Measurements from ENCODE around the gene TOMT. TPM values are rescaled to one million over a fixed set of nuclear protein-coding genes. Genes with fewer than 3 reads are reported as not detected.
A peak's percentile ranks its signal among the peaks of the same experiment; 100 is the strongest.

TOMT gene, protein sequence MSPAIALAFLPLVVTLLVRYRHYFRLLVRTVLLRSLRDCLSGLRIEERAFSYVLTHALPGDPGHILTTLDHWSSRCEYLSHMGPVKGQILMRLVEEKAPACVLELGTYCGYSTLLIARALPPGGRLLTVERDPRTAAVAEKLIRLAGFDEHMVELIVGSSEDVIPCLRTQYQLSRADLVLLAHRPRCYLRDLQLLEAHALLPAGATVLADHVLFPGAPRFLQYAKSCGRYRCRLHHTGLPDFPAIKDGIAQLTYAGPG
- not detected for polyA plus RNA-seq (2013, experiment 1 of 2)
- polyA plus RNA-seq (2013, experiment 2 of 2), result not detected

DNA sequence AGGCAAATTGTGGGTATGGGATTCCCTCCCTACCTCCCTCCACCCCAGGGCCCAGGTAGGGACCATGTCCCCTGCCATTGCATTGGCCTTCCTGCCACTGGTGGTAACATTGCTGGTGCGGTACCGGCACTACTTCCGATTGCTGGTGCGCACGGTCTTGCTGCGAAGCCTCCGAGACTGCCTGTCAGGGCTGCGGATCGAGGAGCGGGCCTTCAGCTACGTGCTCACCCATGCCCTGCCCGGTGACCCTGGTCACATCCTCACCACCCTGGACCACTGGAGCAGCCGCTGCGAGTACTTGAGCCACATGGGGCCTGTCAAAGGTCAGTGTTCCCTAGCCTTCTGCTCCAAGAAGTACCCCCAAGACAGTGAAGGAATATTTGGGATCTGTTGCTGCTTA is at the start of gene TOMT:
Gene TOMT (plus strand): TSS at position 37 of the 400 bp plus-strand sequence. CDS start 28 bp downstream, at position 65.
- Histone ChIP-seq H3K9ac (ENCODE audit: low read depth, low read length) (no peak within 1 kb of the TSS; the same call in 1 of the 2 replicates), H3K27ac (ENCODE audit: low read depth, low read length) (no peak within 1 kb of the TSS)
- 93% methylated on average over 14 of the region's 14 CpGs for WGBS

GRCh38 chr11:72058416-72059034 is 47.2 kb upstream of the TOMT start:
- no peak overlapping the region for H3K27ac ChIP-seq (ENCODE audit: low read depth, low read length)
- H3K9ac ChIP-seq (ENCODE audit: low read depth, low read length), result no peak overlapping the region

More for the DNA sequence above, at the start of gene TOMT:
- Histone ChIP-seq H3K9me3 (ENCODE audit: insufficient read depth, low read depth, low read length) (no peaks in the 10 kb centered on the region), H3K27me3 (ENCODE audit: insufficient read depth, low read length) (no peaks in the 10 kb centered on the region), H3K4me3 (ENCODE audit: low read length) (no peak within 1 kb of the TSS), H3K36me3 (ENCODE audit: insufficient read depth, low read length) (peaks cover 15% of the 10 kb centered on the region), H3K4me1 (ENCODE audit: insufficient read depth, low read length) (peaks cover 6% of the 10 kb centered on the region; the same call in 1 of the 2 replicates)

GRCh38 chr11:72061739-72062396 is 43.9 kb upstream of the TOMT start:
- no peak overlapping the region for H3K27ac ChIP-seq (ENCODE audit: low read depth, low read length)
- H3K9me3 ChIP-seq (ENCODE audit: insufficient read depth, low read depth, low read length), result no peaks in the 10 kb centered on the region
- no peak overlapping the region for H3K4me3 ChIP-seq (ENCODE audit: low read length)
- peaks cover 31% of the 10 kb centered on the region for H3K36me3 ChIP-seq (ENCODE audit: insufficient read depth, low read length)
- peaks cover under 1% of the 10 kb centered on the region; the same call in 1 of the 2 replicates for H3K4me1 ChIP-seq (ENCODE audit: insufficient read depth, low read length)
- no peak overlapping the region for H3K9ac ChIP-seq (ENCODE audit: low read depth, low read length)
- WGBS, result 91% methylated on average over 4 of the region's 5 CpGs
- no peaks in the 10 kb centered on the region for H3K27me3 ChIP-seq (ENCODE audit: insufficient read depth, low read length)

More at GRCh38 chr11:72058416-72059034, 47.2 kb upstream of the TOMT start:
- Histone ChIP-seq H3K4me1 (ENCODE audit: insufficient read depth, low read length) (no peaks in the 10 kb centered on the region; the same call in 1 of the 2 replicates), H3K4me3 (ENCODE audit: low read length) (no peak overlapping the region), H3K27me3 (ENCODE audit: insufficient read depth, low read length) (no peaks in the 10 kb centered on the region), H3K9me3 (ENCODE audit: insufficient read depth, low read depth, low read length) (no peaks in the 10 kb centered on the region), H3K36me3 (ENCODE audit: insufficient read depth, low read length) (peaks cover 16% of the 10 kb centered on the region)
- WGBS, result 100% methylated on average over 2 of the region's 3 CpGs

DNA sequence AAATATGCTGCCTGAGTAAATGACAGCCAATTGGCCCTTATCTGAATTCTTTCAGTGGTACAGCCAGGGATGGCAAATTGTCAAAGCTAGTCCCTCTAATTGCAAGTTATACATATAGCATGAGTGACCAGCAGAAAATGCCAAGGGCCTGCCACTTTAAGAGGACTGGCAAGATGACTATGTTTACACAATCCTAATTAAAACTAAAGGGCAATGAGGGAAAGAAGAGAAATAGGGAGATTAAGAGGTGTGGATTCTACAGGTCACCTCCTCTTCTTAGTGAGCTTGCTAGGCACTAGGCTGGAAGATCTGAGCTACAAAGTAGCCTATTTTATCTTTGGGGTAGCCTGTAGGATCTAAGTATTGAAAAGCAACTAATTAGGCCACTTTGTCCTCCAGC is 38.9 kb upstream of the TOMT start:
- H3K4me1 ChIP-seq (ENCODE audit: insufficient read depth, low read length), result peaks cover 33% of the 10 kb centered on the region
- H3K9ac ChIP-seq (ENCODE audit: low read depth, low read length), result no peak overlapping the region
- H3K4me3 ChIP-seq (ENCODE audit: low read length), result no peak overlapping the region
- no peaks in the 10 kb centered on the region for H3K9me3 ChIP-seq (ENCODE audit: insufficient read depth, low read depth, low read length)
- no peaks in the 10 kb centered on the region for H3K27me3 ChIP-seq (ENCODE audit: insufficient read depth, low read length)
- peaks cover 31% of the 10 kb centered on the region for H3K36me3 ChIP-seq (ENCODE audit: insufficient read depth, low read length)
- H3K27ac ChIP-seq (ENCODE audit: low read depth, low read length), result no peak overlapping the region; the same call in 1 of the 2 replicates

- H3K4me1 ChIP-seq (ENCODE audit: insufficient read depth, low read length), result peaks cover 37% of the 10 kb centered on the region
- H3K4me3 ChIP-seq (ENCODE audit: low read length), result no peak overlapping the region
- no peaks in the 10 kb centered on the region for H3K27me3 ChIP-seq (ENCODE audit: insufficient read depth, low read length)
- no peak overlapping the region for H3K27ac ChIP-seq (ENCODE audit: low read depth, low read length)
- H3K36me3 ChIP-seq (ENCODE audit: insufficient read depth, low read length), result peaks cover 31% of the 10 kb centered on the region
- no peak overlapping the region for H3K9ac ChIP-seq (ENCODE audit: low read depth, low read length)
- no peaks in the 10 kb centered on the region for H3K9me3 ChIP-seq (ENCODE audit: insufficient read depth, low read depth, low read length)
Measured at GRCh38 chr11:72067266-72067665, 38.5 kb upstream of the TOMT start.

DNA sequence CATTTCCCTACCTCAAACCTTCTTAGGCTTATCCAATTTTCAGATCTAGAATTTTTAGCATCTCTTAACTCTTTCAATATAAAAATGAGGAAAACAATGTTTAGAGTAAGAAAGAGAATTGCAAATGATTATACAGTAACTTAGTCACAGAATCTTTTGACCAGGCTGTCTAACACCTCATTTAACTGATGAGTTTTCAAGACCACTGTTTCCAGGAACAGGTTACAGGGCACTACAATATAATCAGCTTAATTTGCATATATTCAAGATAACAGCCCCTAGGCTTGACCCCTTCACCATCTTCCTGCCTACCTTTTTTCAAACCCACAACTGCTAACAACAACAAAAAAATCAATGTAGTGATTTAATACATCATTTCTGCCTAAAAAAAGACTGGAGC is 38.0 kb upstream of the TOMT start:
- no peaks in the 10 kb centered on the region for H3K27me3 ChIP-seq (ENCODE audit: insufficient read depth, low read length)
- peaks cover 38% of the 10 kb centered on the region for H3K4me1 ChIP-seq (ENCODE audit: insufficient read depth, low read length)
- no peak overlapping the region for H3K27ac ChIP-seq (ENCODE audit: low read depth, low read length)
- no peaks in the 10 kb centered on the region for H3K9me3 ChIP-seq (ENCODE audit: insufficient read depth, low read depth, low read length)
- peaks cover 31% of the 10 kb centered on the region for H3K36me3 ChIP-seq (ENCODE audit: insufficient read depth, low read length)
- no peak overlapping the region for H3K4me3 ChIP-seq (ENCODE audit: low read length)
- no peak overlapping the region for H3K9ac ChIP-seq (ENCODE audit: low read depth, low read length)

DNA sequence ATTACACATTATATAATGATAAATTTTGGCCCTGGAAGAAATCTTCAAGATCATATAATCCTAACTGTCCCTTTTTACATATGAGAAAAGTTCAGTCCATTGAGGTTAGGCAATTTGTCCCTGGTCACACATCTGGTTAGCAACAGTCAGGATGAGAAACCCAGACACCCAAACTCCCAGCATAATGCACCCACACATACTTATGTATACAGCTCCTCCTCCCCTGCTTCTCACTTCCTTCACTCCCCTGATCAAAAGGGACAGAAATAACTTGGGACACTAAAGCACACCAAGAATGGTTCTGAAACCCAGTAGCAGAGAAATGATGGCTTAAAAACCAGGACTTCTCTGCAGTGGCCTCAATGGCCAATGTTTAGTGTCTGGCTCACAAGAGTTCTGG is 36.5 kb upstream of the TOMT start:
- Histone ChIP-seq H3K36me3 (ENCODE audit: insufficient read depth, low read length) (peaks cover 26% of the 10 kb centered on the region), H3K4me1 (ENCODE audit: insufficient read depth, low read length) (peaks cover 38% of the 10 kb centered on the region), H3K27ac (ENCODE audit: low read depth, low read length) (no peak overlapping the region; the same call in 1 of the 2 replicates)

GRCh38 chr11:72069787-72070251 is 35.9 kb upstream of the TOMT start:
- Histone ChIP-seq H3K27me3 (ENCODE audit: insufficient read depth, low read length) (no peaks in the 10 kb centered on the region), H3K36me3 (ENCODE audit: insufficient read depth, low read length) (peaks cover 25% of the 10 kb centered on the region), H3K9ac (ENCODE audit: low read depth, low read length) (no peak overlapping the region), H3K27ac (ENCODE audit: low read depth, low read length) (peak overlapping the region; percentile 4; the same call in 1 of the 2 replicates), H3K4me3 (ENCODE audit: low read length) (no peak overlapping the region), H3K9me3 (ENCODE audit: insufficient read depth, low read depth, low read length) (no peaks in the 10 kb centered on the region), H3K4me1 (ENCODE audit: insufficient read depth, low read length) (peaks cover 38% of the 10 kb centered on the region)
- 48% methylated on average over 2 of the region's 2 CpGs for WGBS

More for the DNA sequence above, 36.5 kb upstream of the TOMT start:
- H3K9ac ChIP-seq (ENCODE audit: low read depth, low read length), result no peak overlapping the region
- H3K27me3 ChIP-seq (ENCODE audit: insufficient read depth, low read length), result no peaks in the 10 kb centered on the region
- no peaks in the 10 kb centered on the region for H3K9me3 ChIP-seq (ENCODE audit: insufficient read depth, low read depth, low read length)
- H3K4me3 ChIP-seq (ENCODE audit: low read length), result no peak overlapping the region

DNA sequence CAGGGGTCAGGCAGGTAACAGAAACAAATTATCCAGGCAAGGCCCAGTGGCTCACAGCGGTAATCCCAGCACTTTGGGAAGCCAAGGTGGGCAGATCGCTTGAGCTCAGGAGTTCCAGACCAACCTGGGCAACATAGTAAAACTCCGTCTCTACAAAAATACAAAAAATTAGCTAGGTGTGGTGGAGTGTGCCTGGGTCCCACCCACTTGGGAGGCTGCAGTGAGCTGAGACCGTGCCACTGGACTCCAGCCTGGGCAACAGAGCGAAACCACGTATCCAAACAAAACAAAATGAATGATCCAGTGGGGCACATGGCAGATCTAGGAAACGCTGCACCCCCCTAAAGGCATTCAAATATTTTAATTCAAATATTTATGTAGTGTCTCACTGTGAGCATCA is 35.2 kb upstream of the TOMT start:
- Histone ChIP-seq H3K4me1 (ENCODE audit: insufficient read depth, low read length) (peaks cover 41% of the 10 kb centered on the region), H3K9ac (ENCODE audit: low read depth, low read length) (peak overlapping the region; percentile 17; the same call in 1 of the 2 replicates), H3K9me3 (ENCODE audit: insufficient read depth, low read depth, low read length) (no peaks in the 10 kb centered on the region), H3K36me3 (ENCODE audit: insufficient read depth, low read length) (peaks cover 22% of the 10 kb centered on the region), H3K4me3 (ENCODE audit: low read length) (no peak overlapping the region), H3K27me3 (ENCODE audit: insufficient read depth, low read length) (no peaks in the 10 kb centered on the region), H3K27ac (ENCODE audit: low read depth, low read length) (no peak overlapping the region)
- WGBS, result 94% methylated on average over 6 of the region's 7 CpGs

GRCh38 chr11:72072348-72072747 is 33.4 kb upstream of the TOMT start:
- Histone ChIP-seq H3K27me3 (ENCODE audit: insufficient read depth, low read length) (no peaks in the 10 kb centered on the region), H3K9me3 (ENCODE audit: insufficient read depth, low read depth, low read length) (no peaks in the 10 kb centered on the region), H3K4me1 (ENCODE audit: insufficient read depth, low read length) (peaks cover 39% of the 10 kb centered on the region), H3K4me3 (ENCODE audit: low read length) (no peak overlapping the region), H3K36me3 (ENCODE audit: insufficient read depth, low read length) (peaks cover 15% of the 10 kb centered on the region), H3K9ac (ENCODE audit: low read depth, low read length) (peak overlapping the region; percentile 15; the same call in 1 of the 2 replicates), H3K27ac (ENCODE audit: low read depth, low read length) (peak overlapping the region; percentile 16; the same call in 1 of the 2 replicates)
- 75% methylated on average over 3 of the region's 3 CpGs for WGBS

DNA sequence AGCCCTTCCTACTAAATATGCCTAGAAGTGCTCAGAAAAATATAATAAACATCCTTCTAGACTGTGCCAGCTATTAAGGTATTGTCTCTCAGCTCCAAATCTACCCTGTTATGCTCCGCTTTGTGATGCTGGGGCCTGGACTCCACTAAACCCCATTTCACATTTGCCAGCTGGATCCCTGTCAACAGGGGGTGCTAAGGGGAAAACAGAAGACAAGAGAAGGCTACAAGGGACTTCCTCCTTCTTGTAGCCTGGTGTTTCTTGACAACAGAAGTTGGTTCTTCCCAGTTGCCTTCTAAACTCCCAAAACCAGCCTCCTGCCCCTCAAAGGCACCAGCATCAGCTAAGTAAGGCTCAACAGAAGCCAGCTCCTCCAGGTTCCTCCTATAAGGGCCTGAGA is 30.6 kb upstream of the TOMT start:
- Histone ChIP-seq H3K9ac (ENCODE audit: low read depth, low read length) (no peak overlapping the region), H3K9me3 (ENCODE audit: insufficient read depth, low read depth, low read length) (no peaks in the 10 kb centered on the region), H3K4me3 (ENCODE audit: low read length) (no peak overlapping the region), H3K27me3 (ENCODE audit: insufficient read depth, low read length) (no peaks in the 10 kb centered on the region), H3K27ac (ENCODE audit: low read depth, low read length) (peak overlapping the region; percentile 50; the same call in 1 of the 2 replicates), H3K36me3 (ENCODE audit: insufficient read depth, low read length) (peaks cover 7% of the 10 kb centered on the region; the same call in 1 of the 2 replicates), H3K4me1 (ENCODE audit: insufficient read depth, low read length) (peaks cover 27% of the 10 kb centered on the region)
- WGBS, result 78% methylated on average over 1 of the region's 1 CpG

All from HUES64 (cell line).